Left forelimb (tissue), 1 donor: ENCODE measurements around the gene RIMOC1.
A peak's percentile ranks its signal among the peaks of the same experiment; 100 is the strongest.
"Not testable (repeated sequence)": the region's sequence is repeated elsewhere in the genome, so short reads cannot be mapped to it uniquely, and the experiment has no call there.

Source experiments
- DNase-seq: peaks from one replicate; pipeline ENCODE4 v3.0.0-alpha.2; 2018; ENCODE audit warnings: low spot score

Gene RIMOC1

GRCh38 chr5:41891066-41891707 is 13.0 kb upstream of the RIMOC1 start:
- no peak for DNase-seq

GRCh38 chr5:41892031-41892430 is 12.1 kb upstream of the RIMOC1 start:
- DNase-seq: no peak

- no peak for DNase-seq
Observed at GRCh38 chr5:41893074-41893851, 10.9 kb upstream of the RIMOC1 start.

- DNase-seq: no peak
Observed at GRCh38 chr5:41896230-41896629, 7.9 kb upstream of the RIMOC1 start.

GRCh38 chr5:41903382-41903891 is 707 bp upstream of the RIMOC1 start:
- no peak for DNase-seq

GRCh38 chr5:41906151-41906550 is 2.0 kb downstream of the RIMOC1 start:
- DNase-seq: no peak

GRCh38 chr5:41908374-41909079 is 4.4 kb downstream of the RIMOC1 start:
- DNase-seq: no peak

GRCh38 chr5:41918105-41918504 is 14.0 kb downstream of the RIMOC1 start:
- DNase-seq: no peak

GRCh38 chr5:41921166-41921565 is 17.0 kb downstream of the RIMOC1 start:
- no peak for DNase-seq

GRCh38 chr5:41921874-41922273 is 17.7 kb downstream of the RIMOC1 start:
- no peak for DNase-seq

GRCh38 chr5:41924526-41924871 is 20.4 kb downstream of the RIMOC1 start:
- no peak for DNase-seq

GRCh38 chr5:41924872-41925554 is 20.9 kb downstream of the RIMOC1 start, which contains the start of gene FBXO4:
TSS of gene FBXO4 (plus strand) at chr5:41925281. CDS start at chr5:41925310, 29 bp downstream.
- DNase-seq: peak; percentile 92

GRCh38 chr5:41925555-41925951 is 21.4 kb downstream of the RIMOC1 start:
- peak; percentile 71 for DNase-seq

GRCh38 chr5:41927604-41928003 is 23.5 kb downstream of the RIMOC1 start:
- DNase-seq: no peak

GRCh38 chr5:41929035-41929434 is 24.9 kb downstream of the RIMOC1 start:
- DNase-seq: no peak

GRCh38 chr5:41932770-41933169 is 28.6 kb downstream of the RIMOC1 start:
- DNase-seq: no peak

GRCh38 chr5:41935544-41935943 is 31.4 kb downstream of the RIMOC1 start:
- DNase-seq: no peak

GRCh38 chr5:41940641-41941040 is 36.5 kb downstream of the RIMOC1 start:
- DNase-seq: no peak

- DNase-seq: not testable (repeated sequence)
Observed at GRCh38 chr5:41945332-41945955, 41.3 kb downstream of the RIMOC1 start.

- DNase-seq: no peak
Observed at GRCh38 chr5:41951224-41951623, 47.1 kb downstream of the RIMOC1 start.
